ENCODE data around the gene TMEM221.

TMEM221 gene

DNA sequence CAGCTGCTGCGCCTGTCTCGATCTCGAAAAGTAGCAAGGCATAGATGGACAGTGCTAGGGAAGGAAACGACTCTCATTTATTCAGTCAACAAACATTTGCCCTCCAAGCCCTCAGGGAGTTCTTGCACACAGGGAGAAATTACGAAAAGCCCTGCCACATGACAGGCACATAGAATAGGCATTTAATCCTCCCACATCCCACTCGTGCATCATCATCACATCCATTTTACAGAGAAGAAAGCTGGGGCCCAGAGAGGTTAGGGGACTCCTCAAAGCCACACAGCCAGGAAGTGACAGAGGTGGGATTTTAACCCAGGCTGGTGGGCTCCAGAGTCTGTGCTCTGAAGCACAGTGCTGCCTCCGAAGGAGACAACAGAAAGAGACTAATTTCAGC, 11.6 kb downstream of the TMEM221 start:
- DNase-seq, result no peak

DNA sequence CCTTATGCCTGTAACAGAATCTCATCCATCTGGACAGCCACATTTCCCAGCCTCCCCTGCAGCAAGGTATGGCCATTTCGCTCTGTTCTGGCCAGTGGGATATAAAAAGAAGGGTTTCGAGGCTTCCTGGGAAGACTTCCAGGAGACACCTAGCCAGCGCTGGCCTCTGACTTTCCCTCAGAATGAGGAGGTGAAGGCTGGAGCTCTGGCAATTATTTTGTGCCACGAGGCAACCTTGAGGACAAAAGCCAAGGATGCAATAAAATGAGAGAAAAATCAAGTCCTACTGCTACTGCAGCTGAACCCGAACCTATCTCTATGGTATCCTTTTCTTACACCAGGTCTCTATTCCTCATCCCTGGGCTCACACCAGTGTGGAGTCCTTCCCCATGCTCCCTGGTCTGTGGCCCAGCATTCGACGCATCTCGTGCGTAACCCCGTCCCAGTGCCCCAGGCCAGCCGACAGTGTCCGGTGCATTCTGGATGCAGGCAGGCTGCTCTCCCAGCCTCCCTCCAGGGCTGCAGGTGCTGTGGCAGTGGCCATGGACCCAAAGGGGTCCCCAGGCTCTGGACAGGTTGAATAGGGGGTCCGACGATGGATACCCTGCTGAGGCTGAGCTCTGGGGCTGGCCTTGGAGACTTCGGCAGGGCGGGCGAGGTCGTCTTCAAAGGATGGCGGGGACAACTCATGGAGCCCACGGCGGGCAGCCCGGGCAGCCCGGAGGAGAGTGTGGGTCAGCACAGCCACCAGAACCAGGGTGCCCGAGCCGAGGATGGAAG, 12.2 kb downstream of the TMEM221 start:
- no peak for DNase-seq

DNA sequence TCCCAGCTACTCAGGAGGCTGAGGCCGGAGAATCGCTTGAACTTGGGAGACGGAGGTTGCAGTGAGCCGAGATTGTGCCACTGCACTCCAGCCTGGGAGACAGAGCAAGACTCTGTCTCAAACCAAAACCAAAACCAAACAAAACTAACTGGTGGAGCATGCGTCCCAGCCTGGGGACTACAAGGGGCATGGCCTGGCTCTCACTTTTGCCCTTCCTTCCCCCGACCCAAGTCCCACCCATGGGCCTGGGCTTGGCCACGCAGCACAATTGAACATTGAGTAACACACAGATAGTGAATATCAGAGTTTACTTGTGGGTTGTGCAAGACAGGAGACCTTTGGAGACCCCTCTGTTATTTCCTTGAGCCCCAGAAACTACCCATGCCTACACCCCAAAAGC, 13.2 kb downstream of the TMEM221 start:
- DNase-seq, result no peak

DNA sequence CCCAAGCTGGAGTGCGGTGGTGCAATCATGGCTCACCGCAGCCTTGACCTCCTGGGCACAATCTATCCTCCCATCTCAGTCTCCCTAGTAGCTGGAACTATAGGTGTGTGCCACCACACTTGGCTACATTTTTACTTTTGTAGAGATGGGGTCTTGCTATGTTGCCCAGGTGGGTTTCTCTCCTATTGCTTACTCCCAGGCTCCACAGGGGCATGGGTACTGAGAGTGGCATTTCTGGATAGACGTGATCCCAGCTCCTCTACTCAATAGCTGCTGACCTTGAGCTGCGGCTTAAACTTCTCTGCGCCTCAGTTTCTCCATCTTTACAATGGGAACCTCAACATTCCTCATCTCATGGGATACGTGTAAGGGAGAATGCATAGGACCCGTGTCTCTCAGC, 17.1 kb downstream of the TMEM221 start:
- no peak for DNase-seq

DNA sequence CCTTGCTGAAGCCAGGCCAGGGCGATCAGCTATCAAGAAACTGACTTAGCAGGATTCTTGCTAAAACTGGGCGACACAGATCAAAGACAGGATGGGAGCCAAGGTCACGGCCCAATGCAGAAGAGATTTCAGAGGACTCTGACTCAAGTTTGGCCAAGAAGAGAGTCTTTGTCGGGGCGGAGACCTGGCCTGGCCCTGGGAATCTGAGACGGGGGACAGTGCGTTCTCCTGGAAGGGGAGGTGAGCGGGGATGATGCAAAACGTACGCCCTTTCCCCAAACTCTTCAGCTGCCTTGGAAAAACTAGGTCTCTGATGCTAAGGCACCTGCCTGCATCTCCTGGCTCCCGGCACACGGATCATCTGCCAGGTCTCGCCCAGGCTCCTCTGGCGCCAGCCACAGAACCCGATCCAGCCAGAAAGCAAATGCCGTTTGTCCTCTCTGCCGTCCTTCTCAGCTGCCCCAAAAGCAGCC, 18.8 kb downstream of the TMEM221 start:
- no peak for DNase-seq

DNA sequence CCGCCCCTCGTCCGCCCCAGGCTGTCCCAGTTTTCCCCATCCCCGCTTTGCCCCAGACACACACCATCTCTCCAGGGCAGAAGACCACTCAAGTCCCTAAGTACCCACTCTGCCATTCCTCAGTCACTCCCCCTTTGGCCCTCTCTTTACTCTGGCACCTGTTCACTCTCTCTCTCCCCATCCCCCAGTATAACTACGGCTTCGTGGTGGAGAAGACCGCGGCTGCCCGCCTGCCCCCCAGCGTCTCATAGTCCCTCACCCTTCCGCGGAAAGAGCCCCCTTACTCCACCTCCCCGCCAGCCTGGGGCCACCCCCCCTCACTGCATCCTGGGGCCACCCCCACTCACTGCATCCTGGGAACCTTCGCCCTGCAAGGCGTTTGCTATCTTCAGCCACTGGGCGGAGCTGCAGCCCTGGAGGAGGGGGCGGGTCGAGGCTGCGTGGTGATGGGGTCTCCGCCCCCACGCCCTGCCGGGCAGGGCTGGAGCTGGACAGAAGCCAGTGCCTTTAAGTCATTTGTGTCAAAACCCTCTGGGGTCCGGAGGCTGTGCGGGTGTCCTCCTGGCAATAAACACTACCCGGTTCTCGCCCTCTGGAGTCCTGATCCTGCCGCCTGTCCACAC, 23.6 kb downstream of the TMEM221 start:
- peak; percentile 84 for DNase-seq

DNA sequence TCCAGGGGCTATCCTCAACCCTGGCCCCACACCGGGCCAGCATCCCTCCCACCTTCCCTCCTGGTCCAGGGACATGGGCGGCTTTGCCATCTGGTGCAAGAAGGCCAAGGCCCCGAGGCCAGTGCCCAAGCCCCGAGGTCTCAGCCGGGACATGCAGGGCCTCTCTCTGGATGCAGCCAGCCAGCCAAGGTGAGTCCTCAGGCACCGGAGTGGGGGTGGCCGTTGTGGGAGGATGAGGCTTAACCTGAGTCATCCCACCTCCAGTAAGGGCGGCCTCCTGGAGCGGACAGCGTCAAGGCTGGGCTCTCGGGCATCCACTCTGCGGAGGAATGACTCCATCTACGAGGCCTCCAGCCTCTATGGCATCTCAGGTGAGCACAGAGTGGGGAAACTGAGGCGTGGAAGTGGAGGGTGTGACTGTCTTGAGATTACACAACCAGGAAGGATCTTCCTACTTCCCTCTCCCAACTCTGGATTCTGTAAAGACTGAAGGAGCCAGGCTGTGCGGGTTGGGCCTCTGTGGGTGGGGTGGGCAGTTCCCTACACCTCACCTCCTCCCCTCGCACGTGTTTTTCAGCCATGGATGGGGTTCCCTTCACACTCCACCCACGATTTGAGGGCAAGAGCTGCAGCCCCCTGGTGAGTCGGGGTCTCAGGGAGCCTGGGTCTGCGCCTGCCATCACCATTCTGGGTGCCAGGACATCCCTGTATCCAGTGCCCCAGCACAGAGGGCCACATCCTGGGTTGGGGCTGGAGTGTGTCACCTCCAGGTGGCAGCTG, 24.8 kb downstream of the TMEM221 start:
- no peak for DNase-seq

DNA sequence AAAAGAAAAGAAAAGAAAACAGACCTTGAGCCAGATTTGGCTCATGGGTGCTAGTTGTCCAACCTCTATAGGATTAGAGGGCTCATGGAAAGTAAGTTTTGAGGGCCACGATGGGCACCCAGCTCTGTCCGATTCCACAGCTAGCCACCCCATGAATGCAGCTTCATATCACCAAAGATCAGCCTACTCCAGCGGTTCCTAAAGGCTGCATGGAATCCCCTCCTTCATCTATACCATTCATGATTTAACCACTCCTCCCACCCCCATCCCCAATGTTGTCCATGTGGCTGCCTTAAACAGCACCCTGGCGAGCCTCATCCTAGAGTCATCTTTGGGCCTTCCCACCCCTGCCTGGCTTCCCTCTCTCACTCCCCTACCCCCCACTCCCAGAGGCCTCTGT, 26.5 kb downstream of the TMEM221 start:
- no peak for DNase-seq

DNA sequence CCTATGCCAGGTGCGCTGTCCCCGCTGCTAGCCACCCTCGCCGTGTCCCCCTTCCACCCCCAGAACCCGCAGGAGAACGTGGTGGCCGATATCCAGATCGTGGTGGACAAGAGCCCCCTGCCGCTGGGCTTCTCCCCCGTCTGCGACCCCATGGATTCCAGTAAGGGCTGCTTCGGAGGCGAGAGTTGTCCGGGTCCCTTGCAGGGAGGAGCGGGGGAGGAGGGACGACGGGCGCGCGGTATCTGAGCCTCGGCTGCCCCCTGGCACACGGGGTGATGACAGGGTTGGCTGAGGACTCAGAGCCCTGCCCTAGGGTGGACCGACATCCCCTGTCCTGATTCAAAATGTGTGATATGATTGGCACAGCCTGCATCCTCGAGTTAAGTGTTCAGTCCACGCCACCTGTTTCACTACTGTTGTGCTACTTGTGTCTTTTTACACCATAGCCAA, 28.0 kb downstream of the TMEM221 start:
- DNase-seq, result no peak

DNA sequence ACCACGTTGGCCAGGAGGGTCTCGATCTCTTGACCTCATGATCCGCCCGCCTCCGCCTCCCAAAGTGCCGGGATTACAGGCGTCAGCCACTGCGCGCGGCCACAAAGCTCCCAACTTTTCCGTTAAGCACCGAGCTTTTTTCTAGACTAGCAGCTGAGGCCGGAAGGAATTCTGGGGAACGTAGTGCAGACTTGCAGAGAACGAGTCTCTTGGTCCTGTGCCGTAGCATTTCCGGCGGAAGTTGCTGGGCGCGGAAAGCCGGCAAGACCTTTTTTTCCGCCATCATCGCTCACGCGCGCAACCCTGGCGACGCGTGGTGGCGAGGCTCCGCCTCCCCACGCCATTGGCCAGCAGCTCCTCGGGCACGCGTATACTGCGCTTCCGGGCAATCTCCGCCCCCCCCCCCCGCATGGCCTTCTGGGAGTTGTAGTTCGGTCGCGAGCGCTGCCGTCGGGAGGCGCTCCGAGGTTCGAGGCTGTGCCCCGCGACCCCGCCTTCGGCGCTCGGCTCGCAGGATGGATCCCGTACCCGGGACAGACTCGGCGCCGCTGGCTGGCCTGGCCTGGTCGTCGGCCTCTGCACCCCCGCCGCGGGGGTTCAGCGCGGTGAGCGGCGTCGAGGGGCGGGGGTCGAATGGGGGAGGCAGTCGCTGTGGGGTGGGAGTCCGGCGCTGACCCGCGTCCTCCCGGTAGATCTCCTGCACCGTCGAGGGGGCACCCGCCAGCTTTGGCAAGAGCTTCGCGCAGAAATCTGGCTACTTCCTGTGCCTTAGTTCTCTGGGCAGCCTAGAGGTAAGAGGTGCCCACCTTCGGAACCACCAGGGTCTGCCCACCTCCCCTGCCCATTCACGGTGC, 28.6 kb downstream of the TMEM221 start, which contains the start of gene MVB12A:
MVB12A (plus strand) TSS at position 427 of the 854 bp plus-strand sequence; CDS start at position 516, 89 bp downstream.
- DNase-seq, result peak; percentile 99

DNA sequence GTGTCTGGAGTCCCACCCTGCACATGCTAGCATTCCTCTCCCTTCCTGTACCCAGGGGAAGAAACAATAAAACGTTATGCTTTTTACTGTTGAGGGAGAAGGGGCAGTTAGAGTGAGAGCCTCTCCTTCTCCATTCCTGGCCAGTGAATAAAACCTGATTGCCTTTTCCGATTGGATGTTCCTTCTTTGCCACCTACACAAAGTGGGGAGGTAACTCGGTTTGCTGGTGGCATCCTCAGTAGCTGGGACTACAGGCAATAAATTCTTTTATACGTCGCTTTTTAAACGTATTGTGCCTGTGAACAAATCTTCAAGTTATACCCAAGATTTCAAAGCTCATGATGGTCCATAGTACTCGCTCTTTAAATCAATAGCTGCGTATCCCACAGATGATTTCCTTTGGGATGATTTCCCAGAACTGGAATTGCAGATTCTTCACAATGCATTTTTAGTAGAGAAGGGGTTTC, 29.3 kb downstream of the TMEM221 start:
- no peak for DNase-seq

DNA sequence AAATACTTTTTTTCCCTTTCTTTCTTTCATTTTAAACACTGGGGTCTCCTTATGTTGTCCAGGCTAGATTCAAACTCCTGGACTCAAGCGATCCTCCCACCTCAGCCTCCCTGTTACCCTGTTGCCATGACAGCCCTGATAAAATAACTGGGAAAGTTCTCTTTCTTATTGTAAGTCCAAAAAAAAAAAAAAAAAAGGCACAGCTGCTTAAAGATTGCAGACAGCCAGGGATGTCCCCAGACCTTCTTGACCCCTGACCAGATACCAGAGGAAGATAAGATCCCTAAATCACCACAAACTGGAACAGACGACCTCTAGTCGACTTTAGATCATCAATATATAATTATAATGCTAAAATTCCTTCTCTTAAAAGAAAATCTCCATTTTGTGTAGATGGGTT, 29.8 kb downstream of the TMEM221 start:
- no peak for DNase-seq

DNA sequence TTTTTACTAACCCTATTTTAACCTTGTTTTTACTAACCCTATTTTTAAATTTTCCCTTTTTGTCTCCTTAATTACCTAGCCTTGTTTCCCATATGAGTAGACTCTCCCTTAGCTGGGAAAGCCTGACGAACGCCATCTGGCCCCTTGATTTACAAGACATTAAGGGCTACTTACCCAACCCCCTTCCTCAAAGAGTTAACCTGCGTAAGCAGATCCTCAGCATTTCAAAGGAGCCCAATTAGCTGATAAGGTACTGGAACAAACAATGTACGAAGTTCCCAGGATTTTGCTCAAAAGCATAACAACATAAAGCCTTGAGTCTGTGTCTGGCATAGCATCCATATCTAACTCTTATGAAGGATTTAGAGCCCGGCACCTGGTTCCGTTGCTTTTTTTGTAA, 33.3 kb downstream of the TMEM221 start:
- no peak for DNase-seq

DNA sequence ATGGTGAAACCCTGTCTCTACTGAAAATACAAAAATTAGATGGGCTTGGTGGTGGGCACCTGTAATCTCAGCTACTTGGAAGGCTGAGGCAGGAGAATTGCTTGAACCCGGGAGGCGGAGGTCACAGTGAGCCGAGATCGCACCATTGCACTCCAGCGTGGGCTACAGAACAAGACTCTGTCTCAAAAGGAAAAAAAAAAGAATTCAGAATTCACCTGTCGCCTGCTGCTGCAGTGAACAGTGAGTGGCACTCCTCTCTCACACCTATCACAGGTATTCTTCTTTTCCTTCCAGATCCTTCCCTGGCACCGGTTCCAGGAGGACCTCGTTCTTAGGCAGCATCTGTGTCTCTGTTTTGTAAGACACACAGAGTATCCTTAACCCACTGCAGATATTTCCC, 34.4 kb downstream of the TMEM221 start:
- no peak for DNase-seq

DNA sequence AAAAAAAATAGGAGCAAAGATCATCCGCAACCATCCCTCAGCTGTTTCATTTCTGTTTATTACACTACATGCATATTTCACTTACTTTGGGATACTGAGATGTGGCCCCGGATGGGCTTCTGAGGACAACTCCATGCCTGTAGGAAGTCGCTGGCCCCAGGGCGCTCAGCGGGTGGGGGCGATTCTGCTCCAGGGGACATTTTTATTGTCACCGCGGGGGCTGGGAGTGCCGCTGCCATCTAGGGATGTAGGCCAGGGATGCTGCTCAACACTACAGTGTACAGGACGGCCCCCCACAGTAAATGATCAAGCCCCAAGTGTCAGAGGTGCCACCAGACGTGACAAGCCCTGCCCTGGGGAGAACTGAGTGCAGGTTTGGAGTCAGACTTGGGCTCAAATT, 36.7 kb downstream of the TMEM221 start:
- DNase-seq, result no peak

DNA sequence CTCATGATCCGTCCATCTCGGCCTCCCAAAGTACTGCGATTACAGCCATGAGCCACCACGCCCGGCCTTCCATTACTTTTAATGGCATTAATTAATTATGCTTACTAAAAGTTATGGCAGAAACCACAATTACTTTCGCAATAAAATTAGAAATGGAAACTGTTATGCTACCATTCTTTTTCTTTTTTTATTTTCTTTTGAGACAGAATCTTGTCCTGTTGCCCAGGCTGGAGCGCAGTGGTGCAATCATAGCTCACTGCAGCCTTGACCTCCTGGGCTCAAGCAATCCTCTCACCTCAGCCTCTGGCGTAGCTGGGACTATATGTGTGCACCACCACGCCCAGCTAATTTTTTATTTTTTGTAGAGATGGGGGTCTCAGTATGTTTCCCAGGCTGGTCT, 38.5 kb downstream of the TMEM221 start:
- DNase-seq, result no peak

DNA sequence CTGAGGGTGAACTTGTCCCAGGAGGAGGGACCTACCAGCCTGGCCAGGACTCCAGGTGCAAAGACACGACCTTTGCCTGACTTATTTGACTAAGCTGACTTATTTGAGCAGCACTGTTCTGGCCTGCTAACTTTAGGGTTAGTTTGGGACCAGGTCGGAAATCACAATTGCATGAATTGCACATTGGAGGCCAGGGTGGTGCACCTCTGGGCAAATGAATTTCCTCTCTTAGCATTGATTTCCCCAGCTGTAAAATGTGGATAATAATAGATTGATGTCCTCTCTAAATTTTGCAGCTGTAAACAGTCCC, 41.6 kb downstream of the TMEM221 start:
- no peak for DNase-seq

DNA sequence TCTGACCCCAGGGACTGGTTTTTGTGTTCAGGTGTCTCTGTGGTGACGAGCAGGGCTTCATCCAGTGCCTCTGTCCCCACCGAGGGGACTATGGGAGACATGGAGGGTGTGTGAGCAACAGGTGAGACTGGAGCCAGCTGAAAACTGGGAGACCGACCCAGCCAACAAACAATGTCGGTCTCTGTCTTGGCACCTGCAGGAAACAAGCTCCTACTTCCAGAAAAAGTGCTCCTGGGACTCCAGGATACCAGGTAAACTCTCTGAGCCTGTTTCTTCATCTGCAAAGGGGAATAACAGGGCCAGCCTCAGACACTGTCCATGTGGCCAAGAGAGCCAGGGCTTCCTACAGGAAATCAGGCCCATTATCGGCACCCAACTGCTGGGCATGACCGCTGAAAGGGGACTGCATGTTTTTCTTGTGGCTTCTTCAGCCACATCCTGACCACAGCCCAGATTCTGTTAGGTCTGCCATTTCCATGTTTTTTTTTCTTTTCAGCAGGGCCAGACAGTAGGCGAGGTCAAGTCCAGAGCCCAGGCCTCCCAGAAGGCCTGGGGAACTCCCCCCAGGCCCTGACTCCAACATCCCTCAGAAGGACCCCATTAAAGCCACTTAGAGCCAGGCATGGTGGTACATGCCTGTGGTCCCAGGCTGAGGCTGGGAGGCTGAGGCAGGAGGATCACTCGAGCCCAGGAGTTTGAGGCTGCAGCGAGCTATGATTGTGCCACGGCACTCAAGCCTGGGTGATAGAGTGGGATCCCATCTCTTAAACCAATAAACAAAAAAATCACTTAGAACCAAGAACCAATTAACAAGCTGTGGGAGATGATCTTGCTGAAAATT, 42.2 kb downstream of the TMEM221 start:
- no peak for DNase-seq

DNA sequence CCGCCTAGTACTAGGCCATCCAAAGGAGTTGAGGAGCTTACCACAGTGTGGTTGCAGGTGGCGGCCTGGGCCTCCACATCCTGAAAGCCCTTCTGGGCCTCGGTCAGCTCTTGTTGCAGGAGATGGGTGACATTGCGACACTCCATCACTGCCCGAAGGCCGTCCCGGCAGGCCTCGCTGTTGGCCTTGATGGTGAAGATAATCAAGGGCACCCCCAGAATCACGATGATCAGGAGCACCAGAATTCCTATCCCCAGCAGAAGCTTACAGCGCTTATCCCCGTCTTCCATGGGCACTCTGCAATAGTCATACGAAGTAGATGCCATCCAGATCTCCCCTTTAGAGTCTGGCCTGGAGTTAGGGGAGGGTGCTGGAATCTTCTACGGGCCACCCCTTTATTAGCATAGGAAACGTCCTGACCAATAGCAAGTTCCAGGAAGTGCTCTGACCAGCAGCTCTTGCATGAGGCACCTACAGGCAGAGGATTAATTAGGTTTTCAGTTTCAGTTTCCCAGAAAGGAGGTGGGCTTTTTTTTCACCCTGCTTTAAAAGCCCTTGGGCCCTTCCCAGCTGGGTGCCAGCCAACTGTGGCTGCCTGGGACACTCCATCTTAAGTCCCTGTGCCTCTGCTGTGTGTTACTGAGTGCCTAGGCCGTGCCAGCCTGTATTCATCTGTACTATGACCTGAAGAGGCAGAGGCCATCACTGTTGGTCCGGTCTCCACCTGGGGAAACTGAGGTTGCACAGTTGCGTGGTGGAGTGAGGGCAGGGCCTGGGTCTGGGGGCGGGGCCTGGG, 43.0 kb downstream of the TMEM221 start, which contains the start of gene BST2:
BST2 (minus strand) TSS at position 381 of the 796 bp plus-strand sequence; CDS start at position 326, 55 bp downstream.
- DNase-seq, result no peak

DNA sequence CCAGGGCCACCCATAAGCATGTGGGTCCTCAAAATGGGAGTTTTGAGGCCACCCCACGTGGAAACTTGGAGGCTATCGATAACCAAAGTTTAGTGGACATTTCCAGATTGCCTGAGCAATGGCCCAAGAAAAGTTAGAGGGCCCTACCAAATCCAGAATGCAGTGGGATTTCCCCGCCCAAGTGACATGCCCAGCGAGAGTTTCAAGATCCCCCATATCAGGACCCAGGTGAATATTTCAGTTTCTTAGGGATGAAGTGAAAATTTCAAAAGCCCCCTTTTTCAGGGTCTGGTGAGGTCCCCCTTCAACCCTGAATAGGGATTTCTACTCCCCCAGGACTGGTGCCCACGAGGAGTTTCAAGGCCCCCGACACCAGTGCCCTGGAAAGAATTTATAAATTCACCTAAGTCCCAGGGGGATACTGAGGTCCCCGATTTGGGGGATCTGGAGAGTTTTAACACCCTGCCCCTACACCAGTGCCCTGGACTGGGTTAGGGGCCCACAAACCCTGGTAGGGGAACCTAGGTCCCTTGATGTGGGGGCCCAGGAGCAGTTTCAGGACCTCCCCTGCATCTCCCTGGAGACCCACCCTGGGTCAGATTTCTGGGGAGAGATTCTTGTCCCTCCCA, 43.7 kb downstream of the TMEM221 start:
- no peak for DNase-seq

All from eye (tissue), 1 donor.